Left lung (tissue), 10 donors: ENCODE results near the gene UBC. TPM values are rescaled to one million over a fixed set of nuclear protein-coding genes. Genes with fewer than 3 reads are reported as not detected.

Experiments
- ATAC-seq: fragments of 200-7000 bp; cut with Tn5 transposase; one replicate; pipeline ENCODE4 v1.9.1; 2020; ENCODE audit warnings: moderate library complexity
- DNase-seq, 4 donors: peaks; one replicate each; pipeline ENCODE4 v3.0.0-alpha.2; 2013 to 2020
- H3K27ac ChIP-seq, 2 donors: fragments of 200-600 bp; sonication (generic) in 1 of 2; one replicate each; pipeline versions ENCODE4 v1.5.0 to v1.8.0; 2020 to 2021
- H3K27me3 ChIP-seq, 2 donors: fragments of 200-600 bp; sonication (generic) in 1 of 2; one replicate each; pipeline versions ENCODE4 v1.5.0 to v1.8.0; 2020 to 2021
- H3K36me3 ChIP-seq, 2 donors: fragments of 200-600 bp; sonication (generic) in 1 of 2; one replicate each; pipeline versions ENCODE4 v1.5.0 to v1.8.0; 2020 to 2021
- H3K4me1 ChIP-seq, 2 donors: fragments of 200-600 bp; one replicate each; pipeline ENCODE4 v1.8.0; 2021
- H3K4me3 ChIP-seq, 2 donors: fragments of 200-600 bp; sonication (generic) in 1 of 2; one replicate each; pipeline versions ENCODE4 v1.5.0 to v1.8.0; 2020 to 2021; ENCODE audit warnings: mild to moderate bottlenecking in 1 of 2
- H3K9me3 ChIP-seq, 2 donors: fragments of 200-600 bp; sonication (generic) in 1 of 2; one replicate each; pipeline versions ENCODE4 v1.5.0 to v1.8.0; 2020 to 2021
- intact Hi-C, 2 donors: fragments of 100-400 bp; cut with DNase I; formaldehyde crosslinking; loops; one replicate each; pipeline versions ENCODE4 v1.11.2 to v1.14.2; 2022
- polyA plus RNA-seq, 6 donors: library from polyadenylated mRNA; unstranded; fragments of 120-200 nt; gene quantifications; one replicate each; pipeline ENCODE4 v1.2.1, GENCODE V29; 2013; ENCODE audit not compliant: insufficient read length in 6 of 6
- total RNA-seq, 2 donors: library from RNA; stranded (reverse); fragmentation: NEBNext Ultra II Directional; extraction: Animal tissue kit (Norgen Biotek cat#: 25700); gene quantifications; one replicate each; pipeline ENCODE4 v1.2.1, GENCODE V29; 2021
- TF ChIP-seq, protein P1 (sequence below), 2 donors: fragments of 200-600 bp; sonication (generic) in 1 of 2; IDR thresholded peaks; one replicate each; pipeline versions ENCODE4 v1.5.0 to v1.8.0; 2021; ENCODE audit warnings: antibody characterized with exemption in 2 of 2
- donor health status: DM: no; HTN: yes; CAD: no.
- donor health status: DM: no; HTN: no; CAD: no.

The UBC gene
- total and polyA plus RNA-seq, 8 donors, result 701 to 1,167 (median 908) TPM

DNA sequence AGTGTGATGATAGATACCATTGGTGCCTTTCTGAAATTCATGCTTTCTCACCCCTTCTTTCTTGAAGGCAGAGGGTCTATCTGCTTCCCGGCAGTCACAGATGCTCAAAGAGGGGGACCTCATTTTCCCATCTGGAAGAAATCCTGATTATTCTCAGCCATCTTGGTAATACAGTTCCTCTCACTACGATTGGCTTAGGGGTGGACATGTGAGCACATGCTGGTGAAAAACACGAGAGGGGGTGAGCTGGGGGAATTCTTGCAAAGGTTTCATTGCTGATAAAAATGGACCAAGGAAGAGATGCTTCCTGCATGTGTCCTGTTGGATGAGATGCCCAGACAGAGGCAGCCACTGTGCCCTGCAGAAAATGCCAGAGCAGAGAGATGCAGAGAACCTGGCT, 37.0 kb downstream of the UBC start:
- H3K36me3 ChIP-seq, result no peaks in the 10 kb centered on the region
- H3K4me3 ChIP-seq, result no peak overlapping the region
- peaks cover 0 to 24% of the 10 kb centered on the region in 2 donors for H3K4me1 ChIP-seq
- TF ChIP-seq, protein P1, sequence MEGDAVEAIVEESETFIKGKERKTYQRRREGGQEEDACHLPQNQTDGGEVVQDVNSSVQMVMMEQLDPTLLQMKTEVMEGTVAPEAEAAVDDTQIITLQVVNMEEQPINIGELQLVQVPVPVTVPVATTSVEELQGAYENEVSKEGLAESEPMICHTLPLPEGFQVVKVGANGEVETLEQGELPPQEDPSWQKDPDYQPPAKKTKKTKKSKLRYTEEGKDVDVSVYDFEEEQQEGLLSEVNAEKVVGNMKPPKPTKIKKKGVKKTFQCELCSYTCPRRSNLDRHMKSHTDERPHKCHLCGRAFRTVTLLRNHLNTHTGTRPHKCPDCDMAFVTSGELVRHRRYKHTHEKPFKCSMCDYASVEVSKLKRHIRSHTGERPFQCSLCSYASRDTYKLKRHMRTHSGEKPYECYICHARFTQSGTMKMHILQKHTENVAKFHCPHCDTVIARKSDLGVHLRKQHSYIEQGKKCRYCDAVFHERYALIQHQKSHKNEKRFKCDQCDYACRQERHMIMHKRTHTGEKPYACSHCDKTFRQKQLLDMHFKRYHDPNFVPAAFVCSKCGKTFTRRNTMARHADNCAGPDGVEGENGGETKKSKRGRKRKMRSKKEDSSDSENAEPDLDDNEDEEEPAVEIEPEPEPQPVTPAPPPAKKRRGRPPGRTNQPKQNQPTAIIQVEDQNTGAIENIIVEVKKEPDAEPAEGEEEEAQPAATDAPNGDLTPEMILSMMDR (IDR thresholded peaks at IDR 0.05), result no peak
- DNase-seq (no peak), ATAC-seq (no peak)
- H3K27me3 ChIP-seq, result no peaks in the 10 kb centered on the region
- H3K9me3 ChIP-seq, result no peaks in the 10 kb centered on the region
- intact Hi-C loops, result no loop called here
- H3K27ac ChIP-seq, result no peak overlapping the region

DNA sequence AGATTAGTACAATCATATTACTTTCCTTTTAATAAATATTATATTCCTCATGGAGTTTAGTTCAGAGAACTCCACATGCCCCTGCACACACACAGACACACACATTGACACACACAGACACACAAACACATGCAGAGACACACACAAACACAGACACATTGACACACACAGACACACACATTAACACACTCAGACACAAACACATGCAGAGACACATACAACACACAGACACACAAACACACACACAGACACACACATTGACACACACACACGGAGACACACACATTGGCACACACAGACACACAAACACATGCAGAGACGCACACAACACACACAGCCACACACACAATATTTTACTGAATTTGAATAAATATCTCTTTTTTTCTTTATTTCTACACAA, 38.3 kb downstream of the UBC start:
- Histone ChIP-seq H3K27ac (no peak overlapping the region), H3K27me3 (no peaks in the 10 kb centered on the region), H3K4me3 (no peak overlapping the region), H3K36me3 (no peaks in the 10 kb centered on the region), H3K9me3 (no peaks in the 10 kb centered on the region), H3K4me1 (peaks cover 0 to 19% of the 10 kb centered on the region in 2 donors)
- TF ChIP-seq, protein P1 (IDR thresholded peaks at IDR 0.05), result no peak
- intact Hi-C loops, result no loop called here
- no peak for DNase-seq
- no peak for ATAC-seq

DNA sequence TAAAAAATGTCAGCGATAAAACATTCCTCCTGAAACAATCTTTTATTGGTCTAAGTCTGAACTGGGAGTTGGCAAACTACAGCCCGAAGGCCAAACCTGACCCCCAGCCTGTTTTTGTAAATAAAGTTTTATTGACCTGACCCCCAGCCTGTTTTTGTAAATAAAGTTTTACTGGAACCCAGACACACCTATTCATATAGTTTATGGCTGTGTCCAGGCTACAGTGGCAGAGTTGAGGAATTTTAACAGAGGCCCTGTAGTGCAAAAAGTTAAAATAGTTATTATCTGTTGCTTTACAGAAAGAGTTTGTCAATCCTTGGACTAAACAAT, 38.7 kb downstream of the UBC start:
- Histone ChIP-seq H3K4me3 (no peak overlapping the region), H3K27me3 (no peaks in the 10 kb centered on the region), H3K4me1 (peaks cover 0 to 15% of the 10 kb centered on the region in 2 donors), H3K36me3 (no peaks in the 10 kb centered on the region), H3K27ac (no peak overlapping the region), H3K9me3 (no peaks in the 10 kb centered on the region)
- DNase-seq (no peak), ATAC-seq (no peak)
- TF ChIP-seq, protein P1 (IDR thresholded peaks at IDR 0.05), result no peak
- intact Hi-C loops, result no loop called here

DNA sequence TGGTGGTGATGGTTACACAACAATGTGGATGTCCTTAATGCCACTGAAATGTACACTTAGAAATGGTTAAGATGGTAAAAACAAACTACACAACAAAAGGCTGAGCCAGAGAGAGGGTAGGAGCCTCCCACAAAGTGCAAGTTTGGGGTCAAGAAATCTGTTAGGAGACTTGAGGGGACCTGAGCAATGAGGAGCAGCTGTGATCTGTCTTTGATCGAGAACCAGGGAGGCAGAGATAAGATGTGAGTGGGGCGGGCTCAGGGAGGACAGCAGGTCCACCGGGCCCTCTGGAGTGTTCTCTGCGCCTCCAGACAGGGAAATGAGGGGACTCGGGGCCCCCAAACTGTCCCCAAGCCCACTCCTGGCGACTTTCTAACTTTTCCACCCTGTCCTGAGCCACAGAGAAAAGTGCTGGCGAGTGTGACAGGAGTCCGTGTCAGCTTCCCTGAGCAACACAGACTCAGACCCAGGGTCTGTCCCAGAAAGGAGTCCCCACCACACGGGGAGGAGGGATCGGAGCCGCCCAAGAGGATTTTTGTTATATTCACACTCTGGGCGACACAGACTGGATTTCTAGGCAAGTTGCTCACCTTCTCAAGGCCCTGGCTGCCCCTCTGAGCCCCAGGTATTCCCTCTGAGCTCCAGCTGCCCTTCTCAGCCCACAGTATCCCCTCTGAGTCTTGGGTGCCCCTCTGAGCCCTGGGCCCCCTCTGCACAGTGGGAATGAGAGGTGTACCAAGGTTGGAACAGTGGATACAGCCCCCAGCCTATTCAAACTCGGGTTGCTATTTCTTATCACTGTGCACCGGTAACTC, 39.3 kb downstream of the UBC start:
- ATAC-seq (no peak), DNase-seq (peak in 1 of 4 donors; percentile 31)
- intact Hi-C loops, result no loop called here
- TF ChIP-seq, protein P1 (IDR thresholded peaks at IDR 0.05), result no peak
- no peaks in the 10 kb centered on the region for H3K9me3 ChIP-seq
- H3K36me3 ChIP-seq, result no peaks in the 10 kb centered on the region
- no peak overlapping the region for H3K27ac ChIP-seq
- H3K4me1 ChIP-seq, result peaks cover 0 to 10% of the 10 kb centered on the region in 2 donors
- H3K27me3 ChIP-seq, result no peaks in the 10 kb centered on the region
- no peak overlapping the region for H3K4me3 ChIP-seq

DNA sequence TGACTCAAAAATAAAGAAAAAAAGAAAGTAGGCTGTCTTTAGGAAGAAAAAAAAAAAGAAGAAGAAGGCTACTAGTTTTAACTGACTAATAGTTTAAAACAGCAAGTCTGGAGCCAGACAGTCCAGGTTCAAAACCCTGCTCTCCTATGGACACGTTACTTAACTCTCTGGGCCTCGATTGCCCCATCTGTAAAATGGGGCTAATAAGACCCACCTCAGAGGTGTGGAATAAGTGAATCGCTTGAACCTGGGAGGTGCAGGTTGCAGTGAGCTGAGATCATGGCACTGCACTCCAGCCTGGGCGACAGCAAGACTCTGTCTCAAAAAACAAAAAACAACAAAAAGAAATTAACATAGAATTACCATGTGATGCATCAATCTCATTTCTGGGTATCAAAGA, 40.3 kb downstream of the UBC start:
- DNase-seq, result peak in 1 of 4 donors; percentile 5
- intact Hi-C loops, result no loop called here
- H3K4me1 ChIP-seq, result peaks cover 0 to 13% of the 10 kb centered on the region in 2 donors
- no peaks in the 10 kb centered on the region for H3K9me3 ChIP-seq
- TF ChIP-seq, protein P1 (IDR thresholded peaks at IDR 0.05), result no peak
- no peaks in the 10 kb centered on the region for H3K36me3 ChIP-seq
- ATAC-seq, result no peak
- H3K27me3 ChIP-seq, result no peaks in the 10 kb centered on the region
- H3K27ac ChIP-seq, result no peak overlapping the region
- no peak overlapping the region for H3K4me3 ChIP-seq
